K562 (cell line): ENCODE measurements around the gene AEN. TPM values are rescaled to one million over a fixed set of nuclear protein-coding genes. Genes with fewer than 3 reads are reported as not detected.
"Not testable (repeated sequence)": the region's sequence is repeated elsewhere in the genome, so short reads cannot be mapped to it uniquely, and the experiment has no call there.

ENCODE experiments used
- ATAC-seq: fragments of 200-7000 bp; cut with Tn5 transposase; 3 replicates; pipeline ENCODE4 v1.9.1; 2020; ENCODE audit warnings: moderate library complexity
- BruUV-seq: library from RNA; stranded (reverse); fragments of 400-500 nt; replicated peaks from 2 replicates; lab custom pipeline; 2021; lab: Mats Ljungman, UMichigan
- CTCF ChIA-PET: fragments of 300-600 bp; formaldehyde crosslinking; extraction: SDS; loops from one replicate; lab custom pipeline; 2021; ENCODE audit warnings: low intra/inter-chr PET ratio; lab: Yijun Ruan, JAX
- POLR2A ChIA-PET: fragments of 300-600, 350-650 bp; sonication (Branson Sonifier 250); formaldehyde crosslinking; extraction: SDS; loops from one replicate; lab custom pipeline; 2021; ENCODE audit warnings: antibody characterized with exemption, inconsistent platforms; lab: Yijun Ruan, JAX
- DNase-seq, 4 experiments: peaks; one replicate each; pipeline versions ENCODE4 v3.0.0 to v3.0.0-alpha.2; 2011 to 2018; ENCODE audit warnings: low spot score in 3 of 4, mixed read lengths in 3 of 4; ENCODE audit errors: extremely low read depth in 1 of 4
- FAIRE-seq: peaks from 2 replicates; lab custom pipeline; 2011; peaks lifted over from hg19 to GRCh38; lab: Jason Lieb, UNC
- H2AFZ ChIP-seq: 2 replicates; pipeline ENCODE4 v1.6.0; 2011; ENCODE audit warnings: low read depth, low read length, control low read depth, inconsistent platforms
- H3K27ac ChIP-seq: fragments of 200-600 bp; 3 replicates; pipeline ENCODE4 v1.8.0; 2011; ENCODE audit warnings: low read depth, mild to moderate bottlenecking, control low read depth, inconsistent platforms, low read length, moderate library complexity, mixed read lengths; ENCODE audit errors: extremely low read depth
- H3K27me3 ChIP-seq, 2 experiments: fragments of 300-600 bp in 1 of 2; 2 replicates in 1 of 2; 3 replicates in 1 of 2; pipeline versions ENCODE4 v1.6.0 to v1.8.0; 2011; ENCODE audit warnings: inconsistent platforms in 2 of 2, low read length in 2 of 2, mild to moderate bottlenecking in 1 of 2, mixed read lengths in 1 of 2, moderate library complexity in 1 of 2; ENCODE audit not compliant: control insufficient read depth in 2 of 2, insufficient read depth in 2 of 2
- H3K36me3 ChIP-seq: fragments of 300-600 bp; 3 replicates; pipeline ENCODE4 v1.8.0; 2011; ENCODE audit warnings: mild to moderate bottlenecking, low read length, inconsistent platforms; ENCODE audit not compliant: control insufficient read depth, insufficient read depth
- H3K4me1 ChIP-seq, 2 experiments: fragments of 200-600 bp in 1 of 2; replicated peaks in 1 of 2; 2 replicates in 1 of 2; 3 replicates in 1 of 2; pipeline versions ENCODE4 v1.5.1 to v1.8.0; 2011; ENCODE audit warnings: inconsistent platforms in 2 of 2, low read length in 2 of 2, mild to moderate bottlenecking in 1 of 2, mixed read lengths in 1 of 2, moderate library complexity in 1 of 2; ENCODE audit not compliant: control insufficient read depth in 2 of 2, insufficient read depth in 2 of 2
- H3K4me2 ChIP-seq: 2 replicates; pipeline ENCODE4 v1.6.1; 2011; ENCODE audit warnings: low read length, control low read depth, inconsistent platforms, mixed read lengths; ENCODE audit not compliant: insufficient read depth
- H3K4me3 ChIP-seq: fragments of 200-600 bp; sonication (generic), shearing (Covaris generic); 2 replicates; pipeline ENCODE4 v1.5.1; 2016; ENCODE audit warnings: control low read depth, inconsistent platforms
- H3K79me2 ChIP-seq: fragments of 200-600 bp; 3 replicates; pipeline ENCODE4 v1.8.0; 2011; ENCODE audit warnings: low read length, inconsistent platforms; ENCODE audit not compliant: control insufficient read depth, insufficient read depth
- H3K9ac ChIP-seq, 2 experiments: 2 replicates each; pipeline versions ENCODE4 v1.6.0 to v1.6.1; 2011; ENCODE audit warnings: low read depth in 2 of 2, low read length in 2 of 2, control low read depth in 1 of 2, inconsistent platforms in 1 of 2, mild to moderate bottlenecking in 1 of 2, mixed read lengths in 1 of 2; ENCODE audit not compliant: insufficient read depth in 1 of 2
- H3K9me1 ChIP-seq: one replicate; pipeline ENCODE4 v1.6.0; 2011; ENCODE audit warnings: inconsistent platforms, mild to moderate bottlenecking, low read length, moderate library complexity; ENCODE audit not compliant: control insufficient read depth, insufficient read depth
- H3K9me3 ChIP-seq: replicated peaks from 2 replicates; pipeline ENCODE4 v1.5.1; 2011; ENCODE audit warnings: low read depth, low read length, inconsistent platforms; ENCODE audit not compliant: control insufficient read depth, insufficient read depth
- H4K20me1 ChIP-seq: replicated peaks from 2 replicates; pipeline ENCODE4 v1.6.1; 2011; ENCODE audit warnings: low read length, inconsistent platforms, mixed read lengths; ENCODE audit not compliant: control insufficient read depth, insufficient read depth
- WGBS: fragments of 100-300 bp; shearing (Covaris generic); methylation state at CpG from one replicate; pipeline ENCODE4 v1.1.6; 2016; ENCODE audit warnings: low coverage, mixed read lengths; ENCODE audit not compliant: insufficient coverage; ENCODE audit errors: missing lambda C conversion rate; 5-methylcytosine and 5-hydroxymethylcytosine counted together
- in situ Hi-C: fragments of 300-500 bp; cut with MboI; formaldehyde crosslinking; loops from 4 replicates; pipeline ENCODE4 v1.15.0; 2018; ENCODE audit warnings: inconsistent platforms, mixed read lengths
- intact Hi-C: fragments of 100-400 bp; cut with micrococcal nuclease; formaldehyde crosslinking; loops from 2 replicates; pipeline ENCODE4 v1.14.2; 2022
- polyA plus RNA-seq, 8 experiments: library from polyadenylated mRNA; depleted of rRNA in 4 of 8; stranded (reverse) in 5 of 8; unstranded in 3 of 8; fragments of >200 nt; fragmentation: Nextera tagmentation in 2 of 8; fragmentation: Illumina TruSeq in 1 of 8; extraction: Ambion mirVana in 2 of 8; extraction: Trizol in 1 of 8; gene quantifications; 2 replicates each; pipeline versions ENCODE4 v1.2.1 to v1.2.3, GENCODE V29; 2011 to 2014; ENCODE audit warnings: inconsistent platforms in 1 of 8, missing spikeins in 1 of 8
- total RNA-seq, 7 experiments: library from RNA; depleted of rRNA in 6 of 7; stranded (reverse); fragments of >200 nt in 6 of 7; fragmentation: Illumina TruSeq in 2 of 7; extraction: Trizol in 2 of 7; gene quantifications; 2 replicates each; pipeline versions ENCODE4 v1.2.1 to v1.2.3, GENCODE V29; 2011 to 2021; ENCODE audit warnings: low replicate concordance in 1 of 7
- TF ChIP-seq, protein P1 (sequence below): fragments of 450-650 bp; IDR thresholded peaks from 2 replicates; pipeline ENCODE4 v1.6.1; 2018; ENCODE audit warnings: mild to moderate bottlenecking, low read depth; ENCODE audit not compliant: partially characterized antibody

AEN gene
- total and polyA plus RNA-seq, 9 of the 15 experiments (the other 6 are each of a cell fraction or from before 2014, with no cell fraction given): 9.0 to 51.0 (median 32.8) TPM

DNA sequence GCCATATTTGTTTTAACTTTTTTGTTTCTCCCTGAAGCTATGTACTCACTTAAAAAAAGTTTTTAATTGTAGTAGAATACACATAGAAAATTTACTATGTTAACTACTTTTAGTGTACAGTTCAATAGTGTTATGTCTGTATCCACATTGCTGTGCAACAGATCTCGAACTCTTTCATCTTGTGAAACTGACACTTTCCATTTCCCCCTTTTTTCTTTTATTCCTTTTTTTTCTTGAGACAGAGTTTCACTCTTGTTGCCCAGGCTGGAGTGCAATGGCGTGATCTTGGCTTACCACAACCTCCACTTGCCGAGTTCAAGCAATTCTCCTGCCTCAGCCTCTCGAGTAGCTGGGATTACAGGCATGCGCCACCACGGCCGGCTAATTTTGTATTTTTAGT is 11.7 kb downstream of the AEN start:
- H3K27ac ChIP-seq, intact Hi-C loops, H3K4me3 ChIP-seq, CTCF ChIA-PET, H3K9me1 ChIP-seq, ATAC-seq, H3K9ac ChIP-seq, DNase-seq, H2AFZ ChIP-seq, FAIRE-seq, H3K79me2 ChIP-seq, BruUV-seq, H3K27me3 ChIP-seq, H3K9me3 ChIP-seq, H3K4me2 ChIP-seq, in situ Hi-C loops: not testable (repeated sequence)
- H3K4me1 ChIP-seq: peaks cover 0 to 15% of the 10 kb centered on the region in 2 experiments; a peak in 2 of 5 replicates
- 94% methylated on average over 7 of the region's 7 CpGs for WGBS
- peaks cover 15% of the 10 kb centered on the region for H4K20me1 ChIP-seq
- POLR2A ChIA-PET: interaction anchor here (1.0 to 1.4 kb wide), 4 partner anchors 12 to 165 kb away, joined by 3 to 6 read pairs (median 3); partner anchors contain the start of genes AEN, MRPL46 and MRPS11
- peaks cover 70% of the 10 kb centered on the region for H3K36me3 ChIP-seq

DNA sequence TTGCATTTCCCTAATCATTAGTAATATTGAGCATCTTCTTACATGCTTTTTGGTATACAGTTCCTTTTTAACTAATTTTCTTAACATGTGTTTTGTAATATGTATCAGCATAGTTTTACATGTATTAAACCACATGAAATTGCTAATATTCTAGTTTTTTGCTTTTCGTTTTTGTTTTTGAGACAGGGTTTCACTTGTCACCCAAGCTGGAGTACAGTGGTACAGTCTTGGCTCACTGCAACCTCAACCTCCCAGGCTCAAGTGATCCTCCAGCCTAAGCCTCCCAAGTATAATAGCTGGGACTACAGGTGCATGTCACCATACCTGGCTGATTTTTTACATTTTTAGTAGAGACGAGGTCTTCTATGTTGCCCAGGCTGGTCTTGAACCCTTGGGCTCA is 13.3 kb downstream of the AEN start:
- intact Hi-C loops: no loop called here

More for the DNA sequence above, 13.3 kb downstream of the AEN start:
- FAIRE-seq: no peak
- Histone ChIP-seq H3K4me2 (no peak overlapping the region), H4K20me1 (0 out of 2 replicates have a peak, but pooled peaks cover 2% of the 10 kb centered on the region), H3K9me1 (no peaks in the 10 kb centered on the region), H2AFZ (no peak overlapping the region), H3K27ac (no peak overlapping the region), H3K9ac (no peak overlapping the region), H3K27me3 (no peaks in the 10 kb centered on the region), H3K4me3 (no peak overlapping the region), H3K36me3 (peaks cover 53% of the 10 kb centered on the region; the same call in 2 of the 3 replicates), H3K9me3 (no peaks in the 10 kb centered on the region), H3K4me1 (peaks cover 13 to 25% of the 10 kb centered on the region in 2 experiments; a peak in 4 of 5 replicates), H3K79me2 (peaks cover 2% of the 10 kb centered on the region; the same call in 1 of the 3 replicates)
- WGBS: 75% methylated on average over 2 of the region's 2 CpGs
- ATAC-seq: no peak
- ChIA-PET CTCF (no interaction called here), POLR2A (no interaction called here)
- DNase-seq: no peak
- BruUV-seq: no TSS peak
- in situ Hi-C loops: no loop called here
- TF ChIP-seq, protein P1, sequence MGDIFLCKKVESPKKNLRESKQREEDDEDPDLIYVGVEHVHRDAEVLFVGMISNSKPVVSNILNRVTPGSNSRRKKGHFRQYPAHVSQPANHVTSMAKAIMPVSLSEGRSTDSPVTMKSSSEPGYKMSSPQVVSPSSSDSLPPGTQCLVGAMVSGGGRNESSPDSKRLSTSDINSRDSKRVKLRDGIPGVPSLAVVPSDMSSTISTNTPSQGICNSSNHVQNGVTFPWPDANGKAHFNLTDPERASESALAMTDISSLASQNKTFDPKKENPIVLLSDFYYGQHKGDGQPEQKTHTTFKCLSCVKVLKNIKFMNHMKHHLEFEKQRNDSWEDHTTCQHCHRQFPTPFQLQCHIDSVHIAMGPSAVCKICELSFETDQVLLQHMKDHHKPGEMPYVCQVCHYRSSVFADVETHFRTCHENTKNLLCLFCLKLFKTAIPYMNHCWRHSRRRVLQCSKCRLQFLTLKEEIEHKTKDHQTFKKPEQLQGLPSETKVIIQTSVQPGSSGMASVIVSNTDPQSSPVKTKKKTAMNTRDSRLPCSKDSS: no peak
